Smooth muscle cell (in vitro differentiated cells): ENCODE data around the gene APEH. TPM values are rescaled to one million over a fixed set of nuclear protein-coding genes. Genes with fewer than 3 reads are reported as not detected.

Experiments used
- DNase-seq: peaks from one replicate; lab custom pipeline; 2025; ENCODE audit not compliant: unreplicated experiment; lab: John Stamatoyannopoulos, UW
- H2AFZ ChIP-seq: fragments of 200-600 bp; sonication (generic); 2 replicates; pipeline ENCODE4 v1.6.0; 2016; ENCODE audit warnings: antibody characterized with exemption, low read depth, mild to moderate bottlenecking
- H3F3A ChIP-seq: fragments of 200-600 bp; sonication (generic); 2 replicates; pipeline ENCODE4 v1.6.0; 2017; ENCODE audit warnings: antibody characterized with exemption, low read depth
- H3K27ac ChIP-seq: fragments of 200-600 bp; sonication (generic); 2 replicates; pipeline ENCODE4 v1.5.1; 2016; ENCODE audit warnings: low read depth, mild to moderate bottlenecking
- H3K27me3 ChIP-seq: fragments of 200-600 bp; sonication (generic); 2 replicates; pipeline ENCODE4 v1.6.1; 2016; ENCODE audit warnings: low read depth, mild to moderate bottlenecking
- H3K36me3 ChIP-seq: fragments of 200-600 bp; sonication (generic); 2 replicates; pipeline ENCODE4 v1.5.1; 2016; ENCODE audit warnings: low read depth
- H3K4me1 ChIP-seq: fragments of 200-600 bp; sonication (generic); 2 replicates; pipeline ENCODE4 v1.5.1; 2016; ENCODE audit warnings: low read depth
- H3K4me2 ChIP-seq: fragments of 200-600 bp; sonication (generic); 2 replicates; pipeline ENCODE4 v1.6.0; 2016; ENCODE audit warnings: mild to moderate bottlenecking
- H3K4me3 ChIP-seq: fragments of 200-600 bp; sonication (generic); 2 replicates; pipeline ENCODE4 v1.5.1; 2016; ENCODE audit warnings: mild to moderate bottlenecking
- H3K79me2 ChIP-seq: fragments of 200-600 bp; sonication (generic); 2 replicates; pipeline ENCODE4 v1.6.0; 2016; ENCODE audit warnings: low read depth, mild to moderate bottlenecking
- H3K9ac ChIP-seq: fragments of 200-600 bp; sonication (generic); 2 replicates; pipeline ENCODE4 v1.6.0; 2016; ENCODE audit warnings: low read depth
- H3K9me3 ChIP-seq: fragments of 200-600 bp; sonication (generic); replicated peaks from 2 replicates; pipeline ENCODE4 v1.5.1; 2016; ENCODE audit warnings: low read depth
- H4K20me1 ChIP-seq: fragments of 200-600 bp; sonication (generic); 2 replicates; pipeline ENCODE4 v1.6.0; 2016; ENCODE audit warnings: low read depth
- CTCF ChIP-seq: fragments of 200-600 bp; sonication (generic); IDR thresholded peaks from 2 replicates; pipeline ENCODE4 v1.5.1; 2017; ENCODE audit warnings: borderline replicate concordance, mild to moderate bottlenecking, antibody characterized with exemption; ENCODE audit not compliant: insufficient read depth, poor library complexity, severe bottlenecking
- WGBS: methylation state at CpG from one replicate; pipeline ENCODE4 v1.1.7; 2016; ENCODE audit warnings: low lambda C conversion rate; 5-methylcytosine and 5-hydroxymethylcytosine counted together
- polyA plus RNA-seq: library from polyadenylated mRNA; unstranded; fragments of >200 nt; fragmentation: Nextera tagmentation; extraction: Ambion mirVana; gene quantifications from 2 replicates; pipeline ENCODE4 v1.2.1, GENCODE V29; 2016
- total RNA-seq: library from RNA; depleted of rRNA; stranded (reverse); fragments of >200 nt; gene quantifications from 2 replicates; pipeline ENCODE4 v1.2.3, GENCODE V29; 2014

The APEH gene
- total and polyA plus RNA-seq, 2 experiments from 2014 or later: 69.4 to 91.7 TPM

DNA sequence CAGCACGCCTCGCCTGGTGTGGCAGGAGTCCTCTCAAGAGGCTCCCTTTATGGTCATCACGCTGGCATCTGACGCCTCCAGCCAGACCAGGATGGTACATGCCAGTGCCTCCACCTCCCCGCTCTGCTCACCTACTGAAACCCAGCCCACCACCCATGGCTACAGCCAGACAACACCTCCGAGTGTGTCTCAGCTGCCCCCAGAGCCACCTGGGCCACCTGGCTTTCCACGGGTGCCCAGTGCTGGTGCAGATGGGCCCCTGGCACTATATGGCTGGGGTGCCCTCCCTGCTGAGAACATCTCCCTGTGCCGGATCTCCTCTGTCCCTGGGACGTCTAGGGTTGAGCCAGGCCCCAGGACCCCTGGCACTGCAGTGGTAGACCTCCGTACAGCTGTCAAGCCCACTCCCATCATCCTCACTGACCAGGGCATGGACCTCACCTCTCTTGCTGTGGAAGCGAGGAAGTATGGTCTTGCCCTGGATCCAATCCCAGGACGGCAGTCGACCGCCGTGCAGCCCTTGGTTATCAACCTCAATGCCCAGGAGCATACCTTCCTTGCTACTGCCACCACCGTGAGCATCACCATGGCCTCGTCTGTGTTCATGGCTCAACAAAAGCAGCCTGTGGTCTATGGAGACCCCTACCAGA, 19.9 kb upstream of the APEH start:
- Histone ChIP-seq H2AFZ (no peak overlapping the region), H3K27ac (no peak overlapping the region), H3K36me3 (no peaks in the 10 kb centered on the region), H3K9ac (no peak overlapping the region), H3K27me3 (no peaks in the 10 kb centered on the region), H4K20me1 (no peaks in the 10 kb centered on the region), H3K4me1 (no peaks in the 10 kb centered on the region), H3K4me3 (no peak overlapping the region), H3K9me3 (no peaks in the 10 kb centered on the region), H3K79me2 (no peaks in the 10 kb centered on the region), H3F3A (no peaks in the 10 kb centered on the region), H3K4me2 (no peak overlapping the region)
- no peak for TF ChIP-seq CTCF
- no peak for DNase-seq
- 96% methylated on average over 17 of the region's 17 CpGs for WGBS

DNA sequence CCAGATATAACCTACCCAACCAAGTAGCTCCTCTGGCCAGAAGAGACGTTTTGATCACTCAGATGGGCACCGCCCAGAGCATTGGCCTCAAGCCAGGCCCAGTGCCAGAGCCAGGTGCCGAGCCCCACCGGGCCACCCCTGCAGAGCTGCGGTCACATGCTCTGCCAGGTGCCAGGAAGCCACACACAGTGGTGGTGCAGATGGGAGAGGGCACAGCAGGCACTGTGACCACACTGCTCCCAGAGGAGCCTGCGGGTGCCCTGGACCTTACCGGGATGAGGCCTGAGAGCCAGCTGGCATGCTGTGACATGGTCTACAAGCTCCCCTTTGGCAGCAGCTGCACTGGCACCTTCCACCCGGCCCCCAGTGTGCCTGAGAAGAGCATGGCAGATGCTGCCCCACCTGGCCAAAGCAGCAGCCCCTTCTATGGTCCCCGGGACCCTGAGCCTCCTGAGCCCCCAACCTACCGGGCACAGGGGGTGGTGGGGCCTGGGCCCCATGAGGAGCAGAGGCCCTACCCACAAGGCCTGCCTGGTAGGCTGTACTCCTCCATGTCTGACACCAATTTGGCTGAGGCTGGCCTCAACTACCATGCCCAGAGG, 19.1 kb upstream of the APEH start:
- H3K4me3 ChIP-seq: no peak overlapping the region
- no peaks in the 10 kb centered on the region for H3F3A ChIP-seq
- H3K4me2 ChIP-seq: no peak overlapping the region
- H3K4me1 ChIP-seq: no peaks in the 10 kb centered on the region
- DNase-seq: no peak
- no peak overlapping the region for H3K9ac ChIP-seq
- no peaks in the 10 kb centered on the region for H3K79me2 ChIP-seq
- TF ChIP-seq CTCF: no peak
- H2AFZ ChIP-seq: no peak overlapping the region
- H3K9me3 ChIP-seq: no peaks in the 10 kb centered on the region
- no peaks in the 10 kb centered on the region for H3K27me3 ChIP-seq
- no peaks in the 10 kb centered on the region for H3K36me3 ChIP-seq
- no peaks in the 10 kb centered on the region for H4K20me1 ChIP-seq
- no peak overlapping the region for H3K27ac ChIP-seq
- 95% methylated on average over 10 of the region's 10 CpGs for WGBS

DNA sequence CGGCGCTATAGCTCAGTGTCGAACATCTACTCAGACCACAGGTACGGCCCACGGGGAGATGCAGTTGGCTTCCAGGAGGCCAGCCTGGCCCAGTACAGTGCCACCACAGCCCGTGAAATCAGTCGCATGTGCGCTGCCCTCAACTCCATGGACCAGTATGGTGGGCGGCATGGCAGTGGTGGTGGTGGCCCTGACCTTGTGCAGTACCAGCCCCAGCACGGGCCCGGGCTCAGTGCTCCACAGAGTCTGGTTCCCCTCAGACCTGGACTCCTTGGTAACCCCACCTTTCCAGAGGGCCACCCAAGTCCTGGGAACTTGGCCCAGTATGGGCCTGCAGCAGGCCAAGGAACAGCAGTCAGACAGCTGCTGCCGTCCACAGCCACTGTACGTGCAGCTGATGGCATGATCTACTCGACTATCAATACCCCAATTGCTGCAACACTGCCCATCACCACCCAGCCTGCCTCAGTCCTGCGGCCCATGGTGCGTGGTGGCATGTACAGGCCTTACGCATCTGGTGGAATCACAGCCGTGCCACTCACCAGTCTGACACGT, 18.3 kb upstream of the APEH start:
- Histone ChIP-seq H3K27ac (no peak overlapping the region), H3K79me2 (no peaks in the 10 kb centered on the region), H3F3A (no peaks in the 10 kb centered on the region), H3K36me3 (no peaks in the 10 kb centered on the region), H2AFZ (no peak overlapping the region), H3K9ac (no peak overlapping the region), H3K4me2 (no peak overlapping the region), H3K9me3 (no peaks in the 10 kb centered on the region), H3K4me1 (no peaks in the 10 kb centered on the region), H4K20me1 (no peaks in the 10 kb centered on the region), H3K27me3 (no peaks in the 10 kb centered on the region), H3K4me3 (no peak overlapping the region)
- no peak for TF ChIP-seq CTCF
- 95% methylated on average over 19 of the region's 19 CpGs for WGBS
- DNase-seq: no peak
